H9 (cell line): ENCODE data around the gene GRID2. TPM values are rescaled to one million over a fixed set of nuclear protein-coding genes. Genes with fewer than 3 reads are reported as not detected.

Source experiments
- DNase-seq: peaks from one replicate; pipeline ENCODE4 v3.0.0-alpha.2; 2017
- H2AFZ ChIP-seq: one replicate; pipeline ENCODE4 v1.6.1; 2013; ENCODE audit warnings: mild to moderate bottlenecking, low read length, control low read depth, moderate library complexity
- H2AK5ac ChIP-seq: 2 replicates; pipeline ENCODE4 v1.6.1; 2013; ENCODE audit warnings: low read length, control low read depth, mixed read lengths; ENCODE audit not compliant: insufficient read length
- H2BK120ac ChIP-seq: one replicate; pipeline ENCODE4 v1.6.1; 2013; ENCODE audit warnings: low read depth, mild to moderate bottlenecking, low read length, control low read depth, inconsistent platforms; ENCODE audit not compliant: poor library complexity, severe bottlenecking
- H2BK12ac ChIP-seq: 2 replicates; pipeline ENCODE4 v1.6.1; 2013; ENCODE audit warnings: low read length, control low read depth, mixed read lengths, low read depth; ENCODE audit not compliant: insufficient read length
- H2BK15ac ChIP-seq: 2 replicates; pipeline ENCODE4 v1.6.1; 2013; ENCODE audit warnings: low read depth, low read length, control low read depth
- H2BK20ac ChIP-seq: one replicate; pipeline ENCODE4 v1.6.1; 2013; ENCODE audit warnings: low read depth, mild to moderate bottlenecking, low read length, control low read depth, inconsistent platforms; ENCODE audit not compliant: poor library complexity, severe bottlenecking
- H2BK5ac ChIP-seq: 2 replicates; pipeline ENCODE4 v1.6.1; 2013; ENCODE audit warnings: low read length, control low read depth, mixed read lengths; ENCODE audit not compliant: insufficient read length
- H3K14ac ChIP-seq: 2 replicates; pipeline ENCODE4 v1.6.1; 2013; ENCODE audit warnings: low read length, control low read depth; ENCODE audit not compliant: insufficient read depth
- H3K18ac ChIP-seq: 2 replicates; pipeline ENCODE4 v1.6.1; 2013; ENCODE audit warnings: low read depth, mild to moderate bottlenecking, mixed read lengths, low read length, control low read depth; ENCODE audit not compliant: insufficient read length
- H3K23ac ChIP-seq: 2 replicates; pipeline ENCODE4 v1.6.1; 2013; ENCODE audit warnings: low read length, control low read depth, mixed read lengths, low read depth; ENCODE audit not compliant: insufficient read length
- H3K23me2 ChIP-seq: 2 replicates; pipeline ENCODE4 v1.6.1; 2013; ENCODE audit warnings: low read depth, mild to moderate bottlenecking, mixed read lengths, low read length, control low read depth; ENCODE audit not compliant: insufficient read length, poor library complexity, severe bottlenecking
- H3K27ac ChIP-seq: 2 replicates; pipeline ENCODE4 v1.5.1; 2013; ENCODE audit warnings: low read length, control low read depth, mixed read lengths, low read depth; ENCODE audit not compliant: insufficient read length
- H3K27me3 ChIP-seq: 2 replicates; pipeline ENCODE4 v1.6.1; 2013; ENCODE audit warnings: low read length, control low read depth, inconsistent platforms; ENCODE audit not compliant: insufficient read depth
- H3K4ac ChIP-seq: 2 replicates; pipeline ENCODE4 v1.6.1; 2013; ENCODE audit warnings: low read depth, mild to moderate bottlenecking, control low read depth, inconsistent platforms, low read length, moderate library complexity
- H3K4me1 ChIP-seq: 2 replicates; pipeline ENCODE4 v1.6.1; 2013; ENCODE audit warnings: low read length, control low read depth, inconsistent platforms; ENCODE audit not compliant: insufficient read depth
- H3K4me2 ChIP-seq: 2 replicates; pipeline ENCODE4 v1.6.1; 2013; ENCODE audit warnings: low read length, control low read depth, mixed read lengths; ENCODE audit not compliant: insufficient read length, insufficient read depth
- H3K56ac ChIP-seq: 2 replicates; pipeline ENCODE4 v1.6.1; 2013; ENCODE audit warnings: low read depth, mild to moderate bottlenecking, mixed read lengths, low read length, control low read depth; ENCODE audit not compliant: insufficient read length
- H3K79me1 ChIP-seq: 2 replicates; pipeline ENCODE4 v1.6.1; 2013; ENCODE audit warnings: low read depth, mild to moderate bottlenecking, moderate library complexity, low read length, control low read depth, inconsistent platforms; ENCODE audit not compliant: insufficient read depth, poor library complexity, severe bottlenecking
- H3K79me2 ChIP-seq: 2 replicates; pipeline ENCODE4 v1.6.1; 2013; ENCODE audit warnings: low read length, control low read depth, inconsistent platforms; ENCODE audit not compliant: insufficient read depth
- H3K9ac ChIP-seq: 2 replicates; pipeline ENCODE4 v1.6.1; 2013; ENCODE audit warnings: low read length, control low read depth, mixed read lengths; ENCODE audit not compliant: insufficient read length; ENCODE audit errors: extremely low read depth
- H3K9me3 ChIP-seq: one replicate; pipeline ENCODE4 v1.6.1; 2013; ENCODE audit warnings: low read depth, low read length, inconsistent platforms; ENCODE audit not compliant: control insufficient read depth
- H3T11ph ChIP-seq: one replicate; pipeline ENCODE4 v1.6.1; 2013; ENCODE audit warnings: mild to moderate bottlenecking, low read length, control low read depth, inconsistent platforms
- H4K20me1 ChIP-seq: one replicate; pipeline ENCODE4 v1.6.1; 2013; ENCODE audit not compliant: control insufficient read depth, insufficient read length, insufficient read depth
- H4K5ac ChIP-seq: 2 replicates; pipeline ENCODE4 v1.6.1; 2013; ENCODE audit warnings: low read depth, mild to moderate bottlenecking, mixed read lengths, low read length, control low read depth; ENCODE audit not compliant: insufficient read length
- H4K8ac ChIP-seq: replicated peaks from 2 replicates; pipeline ENCODE4 v1.6.1; 2013; ENCODE audit warnings: low read length, control low read depth, mixed read lengths, low read depth; ENCODE audit not compliant: insufficient read length
- H4K91ac ChIP-seq: 2 replicates; pipeline ENCODE4 v1.6.1; 2013; ENCODE audit warnings: low read depth, mild to moderate bottlenecking, moderate library complexity, mixed read lengths, low read length, control low read depth; ENCODE audit not compliant: insufficient read length
- H3K27ac Mint-ChIP-seq, 3 experiments: 2 replicates in 2 of 3; 3 replicates in 1 of 3; pipeline ENCODE4 v1.8.0; 2020 to 2021; ENCODE audit warnings: mixed read lengths in 3 of 3, mild to moderate bottlenecking in 1 of 3, moderate library complexity in 1 of 3
- H3K27me3 Mint-ChIP-seq: 2 replicates; pipeline ENCODE4 v1.8.0; 2021; ENCODE audit warnings: low read depth, mild to moderate bottlenecking, moderate library complexity, mixed read lengths
- H3K36me3 Mint-ChIP-seq, 3 experiments: 2 replicates in 2 of 3; 3 replicates in 1 of 3; pipeline ENCODE4 v1.8.0; 2020 to 2021; ENCODE audit warnings: low read depth in 3 of 3, mixed read lengths in 3 of 3; ENCODE audit not compliant: insufficient read depth in 1 of 3
- H3K4me1 Mint-ChIP-seq, 2 experiments: 2 replicates each; pipeline ENCODE4 v1.8.0; 2020; ENCODE audit warnings: mixed read lengths in 2 of 2
- H3K4me3 Mint-ChIP-seq, 2 experiments: 2 replicates in 1 of 2; 3 replicates in 1 of 2; pipeline ENCODE4 v1.8.0; 2020 to 2021; ENCODE audit warnings: mild to moderate bottlenecking in 2 of 2, mixed read lengths in 2 of 2, moderate library complexity in 1 of 2
- H3K9me3 Mint-ChIP-seq, 2 experiments: 2 replicates in 1 of 2; 3 replicates in 1 of 2; pipeline ENCODE4 v1.8.0; 2020; ENCODE audit warnings: mild to moderate bottlenecking in 2 of 2, mixed read lengths in 2 of 2, moderate library complexity in 1 of 2
- CTCF ChIP-seq: fragments of 200-600 bp; sonication (generic); conservative IDR thresholded peaks from 3 replicates; pipeline ENCODE4 v1.8.0; 2021; ENCODE audit warnings: antibody characterized with exemption, mild to moderate bottlenecking
- total RNA-seq: library from RNA; stranded (reverse); gene quantifications from 2 replicates; pipeline ENCODE4 v1.2.1, GENCODE V29; 2021

The GRID2 gene
- total RNA-seq, 1 experiment from 2014 or later = 21.8 TPM

GRCh38 chr4:93719552-93719951, 1415.8 kb downstream of the GRID2 start:
- Mint-ChIP-seq H3K9me3 (peaks cover 0 to 2% of the 10 kb centered on the region in 2 experiments; a peak in 1 of 5 replicates), H3K27me3 (no peaks in the 10 kb centered on the region; the same call in 1 of the 2 replicates), H3K27ac (no peak overlapping the region), H3K36me3 (no peaks in the 10 kb centered on the region; a peak in 1 of 7 replicates), H3K4me3 (no peak overlapping the region), H3K4me1 (no peaks in the 10 kb centered on the region)
- Histone ChIP-seq H2AFZ (no peak overlapping the region), H4K8ac (no peak overlapping the region), H3K79me2 (no peaks in the 10 kb centered on the region), H3K56ac (no peak overlapping the region), H3K4me2 (no peak overlapping the region), H2AK5ac (no peak overlapping the region), H3K14ac (no peak overlapping the region), H4K20me1 (no peaks in the 10 kb centered on the region), H2BK5ac (no peak overlapping the region), H4K91ac (no peak overlapping the region), H3K4me1 (no peaks in the 10 kb centered on the region), H3T11ph (no peak overlapping the region), H3K27ac (no peak overlapping the region), H3K79me1 (no peaks in the 10 kb centered on the region), H3K23ac (no peak overlapping the region), H3K9ac (no peak overlapping the region), H3K18ac (no peak overlapping the region), H2BK120ac (no peak overlapping the region), H4K5ac (no peak overlapping the region), H2BK12ac (no peak overlapping the region), H3K9me3 (no peaks in the 10 kb centered on the region), H2BK20ac (no peak overlapping the region), H3K4ac (no peak overlapping the region), H2BK15ac (no peak overlapping the region), H3K23me2 (no peaks in the 10 kb centered on the region), H3K27me3 (no peaks in the 10 kb centered on the region)
- DNase-seq = no peak
- no peak for TF ChIP-seq CTCF
